T-cell (primary cell): ENCODE data around the gene HTR5A. TPM values are rescaled to one million over a fixed set of nuclear protein-coding genes. Genes with fewer than 3 reads are reported as not detected.

Source experiments
- ATAC-seq, 4 experiments: fragments of 200-7000 bp in 3 of 4; fragments of 150-1000 bp in 1 of 4; cut with Tn5 transposase; replicated peaks in 1 of 4; 1 replicate in 3 of 4; 2 replicates in 1 of 4; pipeline ENCODE4 v1.10.0; 2021; ENCODE audit warnings: moderate library complexity in 3 of 4, mild to moderate bottlenecking in 2 of 4, moderate number of reproducible peaks in 1 of 4
- CTCF ChIA-PET, 2 donors: fragments of 300-600 bp; sonication (Branson Sonifier 250); formaldehyde crosslinking; loops; one replicate each; lab custom pipeline; 2022; ENCODE audit warnings: antibody characterized with exemption in 2 of 2; lab: Charles Lee
- POLR2A ChIA-PET, 2 donors: fragments of 300-600 bp; sonication (Branson Sonifier 250); formaldehyde crosslinking; loops; one replicate each; lab custom pipeline; 2022; ENCODE audit warnings: antibody characterized with exemption in 2 of 2; lab: Charles Lee
- DNase-seq, 35 experiments: peaks; one replicate each; pipeline versions ENCODE4 v3.0.0 to v3.0.0-alpha.2; 2013 to 2023
- H3K27ac ChIP-seq: one replicate; pipeline ENCODE4 v1.5.1; 2013; ENCODE audit warnings: low read length
- H3K27me3 ChIP-seq, 2 experiments: replicated peaks in 1 of 2; 1 replicate in 1 of 2; 2 replicates in 1 of 2; pipeline versions ENCODE4 v1.6.1 to v1.7.0; 2013; ENCODE audit warnings: low read length in 1 of 2, mixed read lengths in 1 of 2; ENCODE audit not compliant: control insufficient read depth in 2 of 2, insufficient read depth in 2 of 2; ENCODE audit errors: extremely low read depth in 1 of 2
- H3K36me3 ChIP-seq, 2 donors: 1 replicate in 1 of 2; 2 replicates in 1 of 2; pipeline versions ENCODE4 v1.6.1 to v1.7.0; 2013; ENCODE audit warnings: low read length in 1 of 2; ENCODE audit not compliant: control insufficient read depth in 2 of 2, insufficient read depth in 1 of 2; ENCODE audit errors: extremely low read depth in 1 of 2
- H3K4me1 ChIP-seq, 2 experiments: 1 replicate in 1 of 2; 2 replicates in 1 of 2; pipeline versions ENCODE4 v1.6.1 to v1.7.0; 2013; ENCODE audit warnings: low read length in 2 of 2, mixed read lengths in 1 of 2; ENCODE audit not compliant: insufficient read depth in 2 of 2, control insufficient read depth in 1 of 2; ENCODE audit errors: extremely low read depth in 1 of 2
- H3K4me3 ChIP-seq, 2 donors: 1 replicate in 1 of 2; 2 replicates in 1 of 2; pipeline versions ENCODE4 v1.5.1 to v1.7.0; 2013; ENCODE audit warnings: mild to moderate bottlenecking in 2 of 2, low read length in 1 of 2, moderate library complexity in 1 of 2; ENCODE audit not compliant: control insufficient read depth in 1 of 2; ENCODE audit errors: extremely low read depth in 1 of 2
- H3K9me3 ChIP-seq: 2 replicates; pipeline ENCODE4 v1.7.0; 2013
- H3K27ac Mint-ChIP-seq, 2 donors: one replicate each; pipeline ENCODE4 v1.8.0; 2020 to 2021; ENCODE audit warnings: mild to moderate bottlenecking in 2 of 2, mixed read lengths in 2 of 2
- H3K27me3 Mint-ChIP-seq, 2 donors: one replicate each; pipeline ENCODE4 v1.8.0; 2021 to 2022; ENCODE audit warnings: mixed read lengths in 2 of 2
- H3K36me3 Mint-ChIP-seq: one replicate; pipeline ENCODE4 v1.8.0; 2021; ENCODE audit warnings: mixed read lengths
- H3K4me1 Mint-ChIP-seq, 3 donors: one replicate each; pipeline ENCODE4 v1.8.0; 2020 to 2022; ENCODE audit warnings: mixed read lengths in 3 of 3, mild to moderate bottlenecking in 1 of 3
- H3K4me3 Mint-ChIP-seq, 3 donors: one replicate each; pipeline ENCODE4 v1.8.0; 2020 to 2022; ENCODE audit warnings: mild to moderate bottlenecking in 3 of 3, mixed read lengths in 3 of 3, moderate library complexity in 3 of 3
- H3K9me3 Mint-ChIP-seq, 3 donors: one replicate each; pipeline ENCODE4 v1.8.0; 2020 to 2022; ENCODE audit warnings: mixed read lengths in 3 of 3
- WGBS: methylation state at CpG from one replicate; pipeline ENCODE4 v1.1.5; 2013; ENCODE audit warnings: missing lambda C conversion rate; ENCODE audit not compliant: insufficient coverage; 5-methylcytosine and 5-hydroxymethylcytosine counted together
- total RNA-seq, 35 experiments: library from RNA in 6 of 35; stranded (reverse) in 6 of 35; fragments of 120-200 nt in 1 of 35; gene quantifications; one replicate each; pipeline versions ENCODE4 v1.2.1 to v1.2.4 and lab custom pipeline; 2013 to 2026

HTR5A gene
- total RNA-seq, 5 donors from 2014 or later (not counting 1 experiment from before 2014, with no cell fraction given), result not detected

GRCh38 chr7:155108144-155108901 is 38.2 kb downstream of the HTR5A start:
- H3K9me3 Mint-ChIP-seq, result no peaks in the 10 kb centered on the region
- H3K4me1 ChIP-seq, result no peaks in the 10 kb centered on the region
- 76% methylated on average over 10 of the region's 20 CpGs for WGBS
- no peak overlapping the region for H3K27ac Mint-ChIP-seq
- peaks cover 0 to 18% of the 10 kb centered on the region in 2 experiments for H3K27me3 ChIP-seq
- H3K27me3 Mint-ChIP-seq, result peaks cover 28 to 37% of the 10 kb centered on the region in 2 donors
- no peaks in the 10 kb centered on the region for H3K9me3 ChIP-seq
- no peaks in the 10 kb centered on the region for H3K4me1 Mint-ChIP-seq
- ATAC-seq (no peak), DNase-seq (no peak)
- no peak overlapping the region for H3K4me3 Mint-ChIP-seq
- H3K4me3 ChIP-seq, result no peak overlapping the region
- H3K27ac ChIP-seq, result no peak overlapping the region
- no peaks in the 10 kb centered on the region for H3K36me3 ChIP-seq
- POLR2A ChIA-PET, result no interaction called here
- no peaks in the 10 kb centered on the region for H3K36me3 Mint-ChIP-seq
- CTCF ChIA-PET, result no interaction called here

GRCh38 chr7:155109121-155109520 is 39.0 kb downstream of the HTR5A start:
- H3K4me3 Mint-ChIP-seq, result no peak overlapping the region
- Histone ChIP-seq H3K27ac (no peak overlapping the region), H3K27me3 (peaks cover 0 to 14% of the 10 kb centered on the region in 2 experiments), H3K9me3 (no peaks in the 10 kb centered on the region), H3K4me1 (no peaks in the 10 kb centered on the region), H3K36me3 (no peaks in the 10 kb centered on the region), H3K4me3 (no peak overlapping the region)
- H3K4me1 Mint-ChIP-seq, result no peaks in the 10 kb centered on the region
- peaks cover 24 to 37% of the 10 kb centered on the region in 2 donors for H3K27me3 Mint-ChIP-seq
- H3K9me3 Mint-ChIP-seq, result no peaks in the 10 kb centered on the region
- CTCF ChIA-PET, result no interaction called here
- POLR2A ChIA-PET, result no interaction called here
- ATAC-seq (no peak), DNase-seq (no peak)
- H3K36me3 Mint-ChIP-seq, result no peaks in the 10 kb centered on the region
- WGBS, result 79% methylated on average over 1 of the region's 4 CpGs
- H3K27ac Mint-ChIP-seq, result no peak overlapping the region

GRCh38 chr7:155115288-155115687 is 45.2 kb downstream of the HTR5A start:
- H3K27ac ChIP-seq, result no peak overlapping the region
- H3K4me3 ChIP-seq, result no peak overlapping the region
- H3K36me3 ChIP-seq, result no peaks in the 10 kb centered on the region
- no peak overlapping the region for H3K4me3 Mint-ChIP-seq
- H3K27ac Mint-ChIP-seq, result no peak overlapping the region
- peaks cover 6 to 7% (median 6%) of the 10 kb centered on the region in 3 donors for H3K9me3 Mint-ChIP-seq
- H3K4me1 ChIP-seq, result no peaks in the 10 kb centered on the region
- POLR2A ChIA-PET, result no interaction called here
- H3K4me1 Mint-ChIP-seq, result no peaks in the 10 kb centered on the region
- no peaks in the 10 kb centered on the region for H3K36me3 Mint-ChIP-seq
- DNase-seq (no peak), ATAC-seq (no peak)
- CTCF ChIA-PET, result no interaction called here
- peaks cover 10 to 25% of the 10 kb centered on the region in 2 donors for H3K27me3 Mint-ChIP-seq
- H3K9me3 ChIP-seq, result no peaks in the 10 kb centered on the region
- WGBS, result 64% methylated on average over 2 of the region's 5 CpGs
- peaks cover 0 to 27% of the 10 kb centered on the region in 2 experiments for H3K27me3 ChIP-seq

- H3K36me3 ChIP-seq, result no peaks in the 10 kb centered on the region
- Mint-ChIP-seq H3K4me3 (no peak overlapping the region), H3K9me3 (peaks cover 6 to 10% (median 10%) of the 10 kb centered on the region in 3 donors), H3K27ac (no peak overlapping the region), H3K36me3 (no peaks in the 10 kb centered on the region), H3K27me3 (peaks cover 11 to 17% of the 10 kb centered on the region in 2 donors), H3K4me1 (no peaks in the 10 kb centered on the region)
- ATAC-seq (no peak), DNase-seq (no peak)
- 70% methylated on average over 5 of the region's 7 CpGs for WGBS
- ChIA-PET CTCF (no interaction called here), POLR2A (no interaction called here)
- H3K4me1 ChIP-seq, result no peaks in the 10 kb centered on the region
- H3K9me3 ChIP-seq, result no peaks in the 10 kb centered on the region
- no peak overlapping the region for H3K4me3 ChIP-seq
- peaks cover 0 to 28% of the 10 kb centered on the region in 2 experiments for H3K27me3 ChIP-seq
- H3K27ac ChIP-seq, result no peak overlapping the region
Measured at GRCh38 chr7:155119801-155120382, 49.8 kb downstream of the HTR5A start.

- ChIA-PET CTCF (no interaction called here), POLR2A (no interaction called here)
- Histone ChIP-seq H3K4me1 (no peaks in the 10 kb centered on the region), H3K4me3 (no peak overlapping the region), H3K36me3 (no peaks in the 10 kb centered on the region), H3K27me3 (peaks cover 0 to 31% of the 10 kb centered on the region in 2 experiments), H3K9me3 (no peaks in the 10 kb centered on the region), H3K27ac (no peak overlapping the region)
- H3K4me3 Mint-ChIP-seq, result no peak overlapping the region
- H3K9me3 Mint-ChIP-seq, result peaks cover 6 to 10% (median 10%) of the 10 kb centered on the region in 3 donors
- WGBS, result no CpG with 5 or more reads among the region's 4 CpGs
- ATAC-seq (no peak), DNase-seq (no peak)
- H3K4me1 Mint-ChIP-seq, result no peaks in the 10 kb centered on the region
- peaks cover 11 to 17% of the 10 kb centered on the region in 2 donors for H3K27me3 Mint-ChIP-seq
- no peak overlapping the region for H3K27ac Mint-ChIP-seq
- H3K36me3 Mint-ChIP-seq, result no peaks in the 10 kb centered on the region
Measured at GRCh38 chr7:155120460-155120859, 50.3 kb downstream of the HTR5A start.

- no peak for DNase-seq
- H3K36me3 Mint-ChIP-seq, result no peaks in the 10 kb centered on the region
- no peak overlapping the region for H3K4me3 Mint-ChIP-seq
- H3K4me3 ChIP-seq, result no peak overlapping the region
- no peak for ATAC-seq
- H3K27me3 ChIP-seq, result peaks cover 0 to 27% of the 10 kb centered on the region in 2 experiments
- H3K4me1 Mint-ChIP-seq, result no peaks in the 10 kb centered on the region
- H3K9me3 ChIP-seq, result no peaks in the 10 kb centered on the region
- CTCF ChIA-PET, result no interaction called here
- H3K27me3 Mint-ChIP-seq, result peaks cover 10 to 11% of the 10 kb centered on the region in 2 donors
- whole genome bisulfite sequencing, result 41% methylated on average over 4 of the region's 5 CpGs
- no peak overlapping the region for H3K27ac Mint-ChIP-seq
- POLR2A ChIA-PET, result no interaction called here
- H3K36me3 ChIP-seq, result no peaks in the 10 kb centered on the region
- no peaks in the 10 kb centered on the region for H3K4me1 ChIP-seq
- peaks cover 6 to 10% (median 10%) of the 10 kb centered on the region in 3 donors for H3K9me3 Mint-ChIP-seq
- no peak overlapping the region for H3K27ac ChIP-seq
Measured at GRCh38 chr7:155122831-155123230, 52.7 kb downstream of the HTR5A start.
